T-helper 17 cell (primary cell): ENCODE data around the gene EBP. TPM values are rescaled to one million over a fixed set of nuclear protein-coding genes. Genes with fewer than 3 reads are reported as not detected.
A peak's percentile ranks its signal among the peaks of the same experiment; 100 is the strongest.

Experiments used
- ATAC-seq: fragments of 150-1000 bp; cut with Tn5 transposase; 2 replicates; pipeline ENCODE4 v1.10.0; 2021; ENCODE audit warnings: mild to moderate bottlenecking, moderate library complexity
- DNase-seq, 3 donors: peaks; one replicate each; pipeline versions ENCODE4 v3.0.0 to v3.0.0-alpha.2; 2020 to 2021
- H3K9me3 ChIP-seq: one replicate; pipeline ENCODE4 v1.7.0; 2013; ENCODE audit warnings: low read length, mild to moderate bottlenecking; ENCODE audit not compliant: control insufficient read depth, poor library complexity, severe bottlenecking
- H3K27ac Mint-ChIP-seq: one replicate; pipeline ENCODE4 v1.8.0; 2022; ENCODE audit warnings: mild to moderate bottlenecking, moderate library complexity, mixed read lengths
- H3K27me3 Mint-ChIP-seq: one replicate; pipeline ENCODE4 v1.8.0; 2022; ENCODE audit warnings: mixed read lengths
- H3K36me3 Mint-ChIP-seq: one replicate; pipeline ENCODE4 v1.8.0; 2022; ENCODE audit warnings: low read depth, mixed read lengths
- H3K4me1 Mint-ChIP-seq: one replicate; pipeline ENCODE4 v1.8.0; 2022; ENCODE audit warnings: mild to moderate bottlenecking, mixed read lengths
- H3K4me3 Mint-ChIP-seq: one replicate; pipeline ENCODE4 v1.8.0; 2022; ENCODE audit warnings: mild to moderate bottlenecking, moderate library complexity, mixed read lengths
- total RNA-seq, 4 donors: library from RNA in 2 of 4; stranded (reverse) in 2 of 4; gene quantifications; one replicate each; pipeline ENCODE4 v1.2.3 and lab custom pipeline; 2022 to 2026

The EBP gene
- 10 to 100 TPM; 43.9 to 53.6 TPM for total RNA-seq
- 15.2 to 22.0 reads per million in 2 donors for total RNA-seq (lab: John Stamatoyannopoulos, UW)

- Mint-ChIP-seq H3K36me3 (peaks cover 3% of the 10 kb centered on the region), H3K27me3 (no peaks in the 10 kb centered on the region), H3K27ac (peak within 1 kb of the TSS; percentile 95), H3K4me3 (peak within 1 kb of the TSS; percentile 86), H3K4me1 (peaks cover 18% of the 10 kb centered on the region)
- no peaks in the 10 kb centered on the region for H3K9me3 ChIP-seq
- DNase-seq: peak; percentile 83 to 90 (median 89)
- peak; percentile 96 for ATAC-seq
Measured at GRCh38 chrX:48521353-48522243, at the start of gene EBP. Gene EBP (plus strand): TSS chrX:48521808. CDS start chrX:48523772, 1,964 bp downstream.

DNA sequence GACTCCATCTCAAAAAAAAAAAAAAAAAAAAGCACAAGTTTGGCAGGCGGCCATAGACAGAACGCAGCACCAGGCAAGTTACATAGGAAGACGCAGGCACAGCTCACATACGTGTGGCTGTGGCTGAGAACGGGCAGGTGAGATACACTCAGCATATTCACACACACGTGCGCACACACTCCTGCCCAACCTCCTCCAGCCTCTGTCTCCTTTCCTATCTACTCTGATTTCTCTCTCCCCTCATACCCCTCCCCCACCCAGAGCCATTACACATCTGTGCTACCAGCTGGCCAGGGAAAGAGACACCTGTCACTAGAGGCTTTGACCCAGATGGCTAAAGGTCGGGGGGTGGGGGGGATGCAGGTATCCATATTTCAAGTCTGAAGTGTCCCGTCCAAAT lies 49.4 kb upstream of the EBP start:
- ATAC-seq (no peak), DNase-seq (no peak)
- Mint-ChIP-seq H3K36me3 (peaks cover 2% of the 10 kb centered on the region), H3K4me3 (no peak overlapping the region), H3K27me3 (no peaks in the 10 kb centered on the region), H3K27ac (no peak overlapping the region), H3K4me1 (peaks cover 22% of the 10 kb centered on the region)
- no peaks in the 10 kb centered on the region for H3K9me3 ChIP-seq

DNA sequence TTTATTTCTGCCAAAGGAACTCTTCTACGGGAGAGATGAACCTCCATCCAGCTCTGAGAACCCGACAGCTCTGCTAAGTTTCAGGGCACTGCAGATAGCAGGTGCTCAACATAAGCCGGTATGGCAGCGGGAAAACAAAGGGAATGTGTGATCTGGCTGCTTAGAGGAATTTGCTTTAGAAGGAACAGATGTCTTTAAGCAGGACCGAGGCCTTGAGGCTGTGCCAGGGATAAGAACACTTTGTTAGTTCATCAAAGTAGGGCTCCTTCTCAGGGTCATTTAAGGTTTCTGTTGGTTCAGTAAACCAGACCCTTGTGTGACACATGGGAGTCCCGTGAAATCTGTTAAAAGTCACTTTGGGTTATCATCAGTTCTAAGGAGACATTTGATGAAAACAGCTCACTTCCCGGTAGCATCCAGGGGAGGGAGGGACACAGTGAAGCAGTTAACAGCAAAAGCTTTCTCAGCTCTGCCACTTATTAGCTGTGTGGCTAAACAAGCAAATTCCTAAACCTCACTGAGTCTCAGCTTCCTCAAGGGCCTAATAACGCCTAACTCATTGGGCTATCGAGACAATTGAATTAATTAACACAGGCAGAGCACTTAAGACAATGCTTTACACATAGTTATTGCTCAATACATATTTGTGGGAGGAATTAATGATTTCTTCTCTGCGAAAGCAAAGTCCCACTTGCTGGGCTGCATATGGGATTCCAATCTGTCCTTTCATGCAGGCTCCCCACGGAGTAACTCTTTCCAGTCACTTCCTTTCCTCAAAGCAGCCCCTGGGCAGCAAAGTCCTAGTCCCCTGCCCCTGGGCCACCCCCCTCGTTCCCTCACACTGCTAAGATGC lies 48.5 kb upstream of the EBP start:
- H3K4me1 Mint-ChIP-seq: peaks cover 24% of the 10 kb centered on the region
- H3K4me3 Mint-ChIP-seq: no peak overlapping the region
- no peaks in the 10 kb centered on the region for H3K27me3 Mint-ChIP-seq
- H3K9me3 ChIP-seq: no peaks in the 10 kb centered on the region
- ATAC-seq: no peak
- H3K36me3 Mint-ChIP-seq: peaks cover 2% of the 10 kb centered on the region
- no peak for DNase-seq
- H3K27ac Mint-ChIP-seq: no peak overlapping the region

DNA sequence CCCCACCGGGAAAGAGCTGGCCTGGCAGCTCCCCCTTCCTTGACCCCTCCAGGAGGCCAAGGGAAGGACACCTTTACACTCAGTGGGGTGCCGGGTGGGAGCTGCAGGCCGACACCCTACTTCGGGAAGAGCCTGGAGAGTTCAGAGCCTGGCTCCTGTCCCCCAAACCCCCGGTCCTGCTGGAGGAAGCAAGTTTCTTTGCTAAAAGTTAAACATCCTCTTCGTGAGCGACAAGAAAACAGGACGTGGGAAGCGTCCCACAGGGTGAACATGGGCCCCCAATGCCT lies 48.0 kb upstream of the EBP start:
- Mint-ChIP-seq H3K4me3 (no peak overlapping the region), H3K27ac (no peak overlapping the region), H3K36me3 (peaks cover 2% of the 10 kb centered on the region), H3K27me3 (no peaks in the 10 kb centered on the region), H3K4me1 (peaks cover 26% of the 10 kb centered on the region)
- no peaks in the 10 kb centered on the region for H3K9me3 ChIP-seq
- ATAC-seq: no peak
- DNase-seq: no peak

- Mint-ChIP-seq H3K27me3 (no peaks in the 10 kb centered on the region), H3K4me1 (peaks cover 27% of the 10 kb centered on the region), H3K36me3 (peaks cover 3% of the 10 kb centered on the region), H3K27ac (no peak overlapping the region), H3K4me3 (no peak overlapping the region)
- no peaks in the 10 kb centered on the region for H3K9me3 ChIP-seq
- no peak for ATAC-seq
- DNase-seq: no peak
Measured at GRCh38 chrX:48474127-48474526, 47.5 kb upstream of the EBP start.

DNA sequence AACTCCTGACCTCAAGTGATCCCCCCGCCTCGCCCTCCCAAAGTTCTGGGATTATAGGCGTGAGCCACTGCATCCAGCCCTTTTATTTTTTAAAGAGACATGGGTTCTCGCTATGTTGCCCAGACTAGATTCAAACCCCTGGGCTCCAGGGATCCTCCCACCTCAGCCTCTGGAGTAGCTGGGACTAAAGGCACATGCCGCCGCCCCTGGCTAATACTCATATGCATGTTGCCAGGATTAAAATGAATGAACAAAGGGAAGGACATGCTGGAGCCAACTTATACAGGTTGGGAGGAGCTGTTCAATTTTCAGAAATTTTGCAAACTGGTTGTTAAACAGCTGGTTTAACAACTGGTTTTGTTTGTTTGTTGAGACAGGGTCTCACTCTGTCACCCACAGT lies 47.0 kb upstream of the EBP start:
- ATAC-seq: no peak
- Mint-ChIP-seq H3K27ac (peak overlapping the region; percentile 93), H3K4me1 (peaks cover 23% of the 10 kb centered on the region), H3K36me3 (peaks cover 3% of the 10 kb centered on the region), H3K27me3 (no peaks in the 10 kb centered on the region), H3K4me3 (no peak overlapping the region)
- DNase-seq: no peak
- H3K9me3 ChIP-seq: no peaks in the 10 kb centered on the region

DNA sequence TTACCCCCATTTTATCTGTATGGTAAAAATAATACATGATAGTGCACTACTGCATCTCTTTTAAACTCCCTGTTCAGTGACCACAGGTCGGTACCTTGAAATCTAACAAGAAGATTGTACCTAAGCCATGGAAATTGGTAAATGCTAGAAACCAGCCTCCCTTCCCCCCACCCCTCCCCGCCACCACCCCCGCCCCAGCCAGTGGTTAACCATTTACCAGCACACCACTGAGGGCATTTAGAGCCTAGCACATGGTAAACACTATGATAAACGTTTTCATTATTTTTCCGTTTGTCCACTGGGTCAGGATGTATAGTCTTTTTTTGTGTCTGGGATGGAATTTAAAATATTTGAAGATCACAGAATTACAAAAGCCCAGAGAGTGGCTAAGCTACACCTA lies 46.3 kb upstream of the EBP start:
- H3K4me1 Mint-ChIP-seq: peaks cover 21% of the 10 kb centered on the region
- no peaks in the 10 kb centered on the region for H3K27me3 Mint-ChIP-seq
- H3K9me3 ChIP-seq: no peaks in the 10 kb centered on the region
- H3K4me3 Mint-ChIP-seq: peak overlapping the region; percentile 96
- no peak for DNase-seq
- ATAC-seq: no peak
- H3K27ac Mint-ChIP-seq: peak overlapping the region; percentile 93
- H3K36me3 Mint-ChIP-seq: peaks cover 3% of the 10 kb centered on the region

- H3K4me1 Mint-ChIP-seq: peaks cover 24% of the 10 kb centered on the region
- no peaks in the 10 kb centered on the region for H3K27me3 Mint-ChIP-seq
- H3K27ac Mint-ChIP-seq: peak within 1 kb of the TSS; percentile 93
- H3K36me3 Mint-ChIP-seq: peaks cover 3% of the 10 kb centered on the region
- ATAC-seq (peak; percentile 94), DNase-seq (peak; percentile 74 to 83 (median 74))
- peak within 1 kb of the TSS; percentile 96 for H3K4me3 Mint-ChIP-seq
- H3K9me3 ChIP-seq: no peaks in the 10 kb centered on the region
Measured at GRCh38 chrX:48475774-48476577, 45.6 kb upstream of the EBP start, which contains the start of gene FTSJ1. Gene FTSJ1 (plus strand): TSS chrX:48476199. CDS start chrX:48478048, 1,849 bp downstream.

DNA sequence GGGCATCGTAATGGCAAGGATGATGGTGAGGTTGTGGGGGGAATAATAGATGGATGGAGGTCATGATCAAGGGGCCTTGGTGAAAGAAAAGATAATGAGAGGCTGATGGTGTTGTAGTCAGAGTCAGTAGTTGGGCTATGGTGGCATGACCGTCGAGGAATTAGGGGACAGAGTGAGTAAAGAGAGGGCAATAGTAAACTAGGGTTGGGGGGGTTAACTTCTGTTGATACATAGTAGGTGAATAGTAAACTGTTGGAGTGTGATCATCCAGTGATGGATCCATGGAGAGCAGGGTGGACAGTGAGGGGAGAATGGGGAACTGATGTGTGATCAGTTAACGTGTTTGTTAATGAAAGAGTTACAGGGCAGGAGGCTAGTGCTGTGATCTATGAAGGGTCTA lies 44.7 kb upstream of the EBP start:
- Mint-ChIP-seq H3K36me3 (peaks cover 3% of the 10 kb centered on the region), H3K4me3 (peak overlapping the region; percentile 96), H3K27me3 (no peaks in the 10 kb centered on the region), H3K27ac (peak overlapping the region; percentile 93), H3K4me1 (peaks cover 21% of the 10 kb centered on the region)
- H3K9me3 ChIP-seq: no peaks in the 10 kb centered on the region
- no peak for DNase-seq
- no peak for ATAC-seq

DNA sequence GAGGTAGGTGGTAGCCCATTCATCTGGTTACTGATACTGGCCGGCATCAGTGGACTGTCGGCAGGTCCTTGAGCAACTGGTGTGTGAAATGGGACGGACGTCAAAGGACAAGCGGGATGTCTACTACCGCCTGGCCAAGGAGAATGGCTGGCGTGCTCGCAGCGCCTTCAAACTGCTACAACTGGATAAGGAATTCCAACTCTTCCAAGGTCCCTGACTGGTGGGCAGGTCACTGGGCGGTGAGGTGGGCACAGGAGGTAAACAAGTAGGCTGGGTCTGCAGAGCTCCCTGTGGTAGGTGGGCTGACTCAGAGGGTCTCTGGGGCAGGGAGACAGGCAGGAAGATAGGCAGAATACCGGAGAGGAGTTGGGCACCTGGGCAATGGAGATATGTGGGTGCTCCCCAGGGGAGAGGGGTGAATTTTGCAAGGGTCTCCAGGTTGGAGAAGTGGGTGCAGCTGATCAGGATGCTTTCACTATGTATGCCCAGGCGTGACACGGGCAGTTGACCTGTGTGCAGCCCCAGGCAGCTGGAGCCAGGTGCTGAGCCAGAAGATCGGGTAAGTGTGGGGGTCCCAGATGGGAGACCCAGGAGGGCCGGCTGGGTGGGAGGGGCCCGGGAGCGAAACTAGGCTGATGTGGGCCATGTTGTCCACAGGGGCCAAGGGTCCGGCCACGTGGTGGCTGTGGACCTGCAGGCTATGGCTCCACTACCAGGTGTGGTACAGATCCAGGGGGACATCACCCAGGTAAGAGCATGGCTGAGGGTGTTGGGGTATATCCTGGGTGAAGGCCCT lies 43.5 kb upstream of the EBP start:
- peaks cover 3% of the 10 kb centered on the region for H3K36me3 Mint-ChIP-seq
- peak overlapping the region; percentile 93 for H3K27ac Mint-ChIP-seq

GRCh38 chrX:48478806-48479205 lies 42.8 kb upstream of the EBP start:
- Mint-ChIP-seq H3K4me1 (peaks cover 21% of the 10 kb centered on the region), H3K27me3 (no peaks in the 10 kb centered on the region), H3K27ac (peak overlapping the region; percentile 37), H3K4me3 (no peak overlapping the region), H3K36me3 (peaks cover 3% of the 10 kb centered on the region)
- ATAC-seq (no peak), DNase-seq (no peak)
- no peaks in the 10 kb centered on the region for H3K9me3 ChIP-seq

More for the DNA sequence above, 43.5 kb upstream of the EBP start:
- no peaks in the 10 kb centered on the region for H3K9me3 ChIP-seq
- no peaks in the 10 kb centered on the region for H3K27me3 Mint-ChIP-seq
- DNase-seq: no peak
- ATAC-seq: no peak
- peaks cover 21% of the 10 kb centered on the region for H3K4me1 Mint-ChIP-seq
- peak overlapping the region; percentile 96 for H3K4me3 Mint-ChIP-seq

GRCh38 chrX:48480142-48480541 lies 41.5 kb upstream of the EBP start:
- no peaks in the 10 kb centered on the region for H3K27me3 Mint-ChIP-seq
- DNase-seq: no peak
- no peak overlapping the region for H3K27ac Mint-ChIP-seq
- H3K9me3 ChIP-seq: no peaks in the 10 kb centered on the region
- peaks cover 21% of the 10 kb centered on the region for H3K4me1 Mint-ChIP-seq
- H3K36me3 Mint-ChIP-seq: peaks cover 3% of the 10 kb centered on the region
- no peak overlapping the region for H3K4me3 Mint-ChIP-seq
- ATAC-seq: no peak
